T47D (cell line): ENCODE measurements around the gene SUDS3.

Experiments used
- DNase-seq, 2 experiments: peaks; one replicate each; pipeline versions ENCODE4 v3.0.0 to v3.0.0-alpha.2; 2011 to 2012; ENCODE audit warnings: low read depth in 1 of 2, low spot score in 1 of 2
- JUND ChIP-seq: IDR thresholded peaks from 2 replicates; pipeline ENCODE4 v1.6.1; 2012; ENCODE audit warnings: low read depth
- in situ Hi-C: cut with HindIII; loops from 2 replicates; pipeline ENCODE4 v1.10.0; 2016; ENCODE audit warnings: low sequenced_read_pairs, low pct_unique_long_range_greater_than_20kb

SUDS3 gene

GRCh38 chr12:118359541-118359915, 16.8 kb upstream of the SUDS3 start:
- DNase-seq = no peak
- in situ Hi-C loops = no loop called here

GRCh38 chr12:118361092-118361404, 15.3 kb upstream of the SUDS3 start:
- in situ Hi-C loops = no loop called here
- DNase-seq = no peak
- no peak for TF ChIP-seq JUND

More at GRCh38 chr12:118359541-118359915, 16.8 kb upstream of the SUDS3 start:
- TF ChIP-seq JUND = no peak

- in situ Hi-C loops = no loop called here
- no peak for DNase-seq
- no peak for TF ChIP-seq JUND
Observed at GRCh38 chr12:118361889-118362288, 14.5 kb upstream of the SUDS3 start.

- no peak for TF ChIP-seq JUND
- DNase-seq = no peak
- in situ Hi-C loops = no loop called here
Observed at GRCh38 chr12:118368821-118369220, 7.5 kb upstream of the SUDS3 start.

- DNase-seq = no peak
- no peak for TF ChIP-seq JUND
- in situ Hi-C loops = no loop called here
Observed at GRCh38 chr12:118370601-118371000, 5.8 kb upstream of the SUDS3 start.

DNA sequence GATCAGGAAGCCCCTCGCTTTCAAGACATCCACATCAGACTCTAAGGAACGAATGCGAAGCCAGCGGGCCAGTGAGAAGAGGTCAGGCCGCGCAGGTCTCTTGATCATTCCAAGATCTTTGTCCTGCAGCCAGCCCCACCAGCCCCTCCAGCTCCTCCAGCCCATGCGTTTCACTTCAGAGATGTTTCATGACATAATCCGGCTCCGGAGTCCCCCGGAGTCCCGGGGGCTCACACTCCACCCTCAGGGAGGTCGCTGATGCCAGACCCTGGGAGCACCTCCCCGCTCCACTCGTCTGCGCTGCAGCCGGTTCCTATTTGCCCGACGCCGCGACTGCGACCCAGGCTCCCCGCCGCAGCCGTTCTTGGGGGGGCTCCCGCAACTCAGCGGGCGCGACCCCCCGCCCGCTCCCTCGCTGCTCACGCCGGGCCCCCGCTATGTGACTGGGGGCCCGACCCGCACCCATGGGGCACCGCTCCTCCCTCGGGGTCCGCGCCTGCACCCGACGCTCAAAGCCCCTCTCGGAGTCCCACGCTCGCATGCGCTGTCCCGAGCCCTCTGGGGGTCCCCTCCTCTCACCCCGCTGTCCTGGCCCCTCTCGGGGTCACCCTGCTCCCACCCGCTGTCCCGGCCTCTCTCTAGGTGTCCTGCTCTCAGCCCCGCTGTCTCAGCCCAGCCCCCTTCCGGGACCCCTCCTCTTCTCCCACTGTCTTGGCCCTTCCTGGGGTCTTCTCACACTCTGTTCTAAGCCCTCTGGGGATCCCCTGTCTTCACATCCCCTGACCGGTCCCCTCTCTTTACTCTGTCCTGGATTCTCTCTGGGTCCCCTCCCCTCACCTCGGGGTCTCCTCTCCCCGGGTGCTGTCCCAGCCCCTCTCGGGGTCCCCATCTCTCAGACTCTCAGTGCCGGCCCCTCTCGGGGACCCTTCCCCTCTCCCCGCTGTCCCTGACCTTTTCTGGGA, 4.8 kb upstream of the SUDS3 start:
- no peak for DNase-seq
- no peak for TF ChIP-seq JUND
- in situ Hi-C loops = no loop called here

GRCh38 chr12:118372541-118373495, 3.5 kb upstream of the SUDS3 start, which contains the start of gene TAOK3:
Gene TAOK3, minus strand, starts transcription at chr12:118372907. Its CDS starts 117,340 bp downstream, at chr12:118255567.
- in situ Hi-C loops = no loop called here
- no peak for TF ChIP-seq JUND
- DNase-seq = peak; percentile 96 to 100

DNA sequence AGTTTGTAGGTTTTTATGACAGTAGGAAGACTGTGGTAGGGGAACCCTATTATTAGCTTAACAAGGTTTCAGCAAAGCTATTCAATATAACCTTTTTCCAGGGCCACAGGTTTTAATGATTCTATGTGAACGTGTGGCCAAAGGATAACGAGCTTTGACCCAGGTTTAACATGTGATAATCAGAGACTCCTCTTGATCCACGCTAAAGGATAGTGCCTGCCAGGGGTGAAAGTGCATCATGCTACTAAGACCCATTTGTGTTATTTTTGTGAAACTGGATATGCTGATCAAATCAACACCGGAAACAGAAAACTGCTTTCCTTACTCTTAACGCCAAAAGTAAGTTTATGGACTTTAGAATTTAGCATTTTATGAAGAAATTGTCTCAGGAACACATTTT, 2.7 kb upstream of the SUDS3 start:
- TF ChIP-seq JUND = no peak
- in situ Hi-C loops = no loop called here
- DNase-seq = no peak

DNA sequence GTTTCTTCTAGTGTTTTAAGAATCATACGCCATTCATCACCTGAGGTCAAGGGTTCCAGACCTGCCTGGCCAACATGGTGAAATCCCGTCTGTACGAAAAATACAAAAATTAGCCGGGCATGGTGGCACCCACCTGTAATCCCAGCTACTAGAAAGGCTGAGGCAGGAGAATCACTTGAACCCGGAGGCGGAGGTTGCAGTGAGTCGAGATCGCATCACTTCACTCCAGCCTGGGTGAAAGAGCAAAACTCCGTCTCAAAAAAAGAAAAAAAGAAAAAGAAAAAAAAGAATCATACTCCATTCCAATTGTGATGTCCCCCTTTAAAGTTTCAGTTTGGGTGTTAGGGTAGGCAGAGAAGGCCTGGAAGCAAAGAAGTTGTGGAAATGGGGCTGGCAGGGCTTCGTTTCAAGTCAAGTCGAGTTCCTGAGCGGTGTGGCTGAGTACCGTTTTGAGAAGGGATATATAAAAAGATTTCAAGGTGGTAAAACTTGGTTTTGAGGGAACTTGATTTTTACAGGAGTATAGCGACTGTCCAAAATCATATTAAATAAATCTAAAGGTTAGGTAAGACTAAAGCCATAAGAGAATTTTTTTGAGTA, 2.1 kb upstream of the SUDS3 start:
- in situ Hi-C loops = no loop called here
- TF ChIP-seq JUND = no peak
- DNase-seq = no peak

- no peak for TF ChIP-seq JUND
- DNase-seq = no peak
- in situ Hi-C loops = no loop called here
Observed at GRCh38 chr12:118374909-118375308, 1.4 kb upstream of the SUDS3 start.

- no peak for DNase-seq
- TF ChIP-seq JUND = no peak
- in situ Hi-C loops = no loop called here
Observed at GRCh38 chr12:118375348-118375747, 1.0 kb upstream of the SUDS3 start.

DNA sequence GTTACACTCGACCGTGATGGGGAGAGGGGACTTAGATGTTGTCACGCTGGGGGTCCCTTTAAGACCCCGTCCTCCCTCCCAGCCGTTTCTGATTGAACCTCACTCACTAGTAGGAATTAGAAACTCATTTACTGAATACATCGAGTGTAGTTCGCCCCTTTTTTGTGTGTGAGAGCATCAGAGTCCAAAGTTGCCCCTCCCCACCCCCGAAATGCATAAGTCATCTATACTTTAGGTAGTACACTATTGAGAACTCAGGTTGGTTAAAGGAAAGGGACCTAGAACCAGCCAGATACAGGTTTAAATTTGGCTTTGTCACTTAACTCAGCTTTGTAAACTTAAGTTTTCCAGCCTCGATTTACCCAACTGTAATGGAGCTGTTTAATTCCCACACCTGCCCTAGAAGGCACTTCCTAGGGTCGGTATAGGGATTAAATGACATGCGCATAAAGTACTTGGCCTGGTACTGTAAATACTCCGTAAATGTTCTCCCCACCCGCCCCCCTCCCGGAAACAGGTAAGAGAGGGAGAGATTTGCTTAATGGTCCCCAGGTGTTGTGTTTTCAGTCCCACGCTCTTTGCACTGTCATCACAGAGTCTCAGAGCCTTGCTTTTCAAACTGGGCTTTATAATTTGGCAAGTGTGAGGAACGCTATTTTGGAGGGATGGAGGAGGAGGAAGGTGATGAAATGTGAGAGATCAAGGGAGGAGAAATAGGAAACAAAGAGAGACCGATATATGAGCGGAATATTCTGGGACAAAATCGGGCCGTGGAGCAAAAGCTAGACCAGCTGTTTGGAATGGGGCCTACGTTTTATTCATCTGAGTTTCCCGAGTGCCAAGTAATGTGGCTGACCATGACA, 897 bp downstream of the SUDS3 start:
- in situ Hi-C loops = no loop called here
- TF ChIP-seq JUND = no peak

More for the DNA sequence above, 897 bp downstream of the SUDS3 start:
- DNase-seq = no peak
